Pons (tissue), 1 donor: Measurements from ENCODE around the gene SLC9A9.
A peak's percentile ranks its signal among the peaks of the same experiment; 100 is the strongest.

Experiments used
- DNase-seq: peaks from one replicate; pipeline ENCODE4 v3.0.0-alpha.2; 2016; ENCODE audit warnings: low spot score

Gene SLC9A9

DNA sequence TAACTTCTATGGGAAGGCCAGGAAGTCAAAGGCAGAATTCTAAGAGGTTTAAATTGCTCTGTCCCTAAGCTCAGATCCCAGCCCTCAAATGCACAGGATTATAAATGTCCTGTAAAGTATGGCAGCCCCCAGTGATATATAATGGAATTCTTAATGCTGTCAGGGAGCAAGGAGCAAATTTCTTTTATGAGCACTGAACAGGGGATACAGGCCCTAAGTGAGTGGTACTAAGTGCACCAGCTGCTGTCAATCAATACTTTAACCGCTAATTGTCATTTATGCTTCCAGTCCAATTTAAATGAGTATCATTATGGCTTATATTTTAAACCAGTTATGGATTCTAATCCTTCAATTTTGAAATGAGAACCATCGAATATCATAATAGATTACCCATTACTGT lies 4.7 kb downstream of the SLC9A9 start:
- DNase-seq = no peak

DNA sequence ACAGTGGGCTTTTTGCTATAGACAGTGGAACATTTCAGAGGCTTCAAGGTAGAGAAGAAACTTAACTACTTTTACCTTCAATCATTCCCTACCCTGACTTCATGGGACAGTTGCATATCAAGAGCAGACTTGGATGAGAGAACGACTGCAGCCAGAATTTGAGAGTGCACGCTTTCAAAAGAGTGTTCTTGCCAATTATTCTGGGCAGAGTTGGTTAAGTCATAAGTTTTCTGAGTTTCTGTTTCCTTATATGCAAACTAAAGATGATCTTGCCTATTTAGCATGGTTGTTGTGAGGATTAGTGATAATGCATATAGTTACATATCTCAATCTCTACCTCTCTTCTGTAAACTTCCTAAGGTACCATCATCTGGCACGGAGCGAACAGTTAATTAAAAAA lies 7.6 kb downstream of the SLC9A9 start:
- no peak for DNase-seq

DNA sequence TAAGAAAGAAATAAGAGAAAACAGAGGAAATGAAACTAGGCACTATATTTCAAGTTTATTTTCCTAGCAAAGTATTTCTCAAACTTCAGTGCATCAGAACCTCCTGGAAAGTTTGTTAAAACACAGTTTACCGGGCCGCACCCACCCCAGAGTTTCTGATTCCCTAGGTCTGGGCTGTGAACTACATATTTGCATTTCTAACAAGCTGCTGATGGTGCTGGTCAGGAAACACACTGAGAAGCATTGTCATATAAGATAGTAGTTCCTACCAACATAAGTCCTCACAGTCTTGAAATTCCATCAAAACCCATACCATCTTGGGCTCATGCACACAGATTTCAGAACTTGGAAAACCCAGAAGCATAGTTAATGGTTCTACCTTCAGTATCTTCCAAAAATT lies 8.3 kb downstream of the SLC9A9 start:
- DNase-seq = no peak

DNA sequence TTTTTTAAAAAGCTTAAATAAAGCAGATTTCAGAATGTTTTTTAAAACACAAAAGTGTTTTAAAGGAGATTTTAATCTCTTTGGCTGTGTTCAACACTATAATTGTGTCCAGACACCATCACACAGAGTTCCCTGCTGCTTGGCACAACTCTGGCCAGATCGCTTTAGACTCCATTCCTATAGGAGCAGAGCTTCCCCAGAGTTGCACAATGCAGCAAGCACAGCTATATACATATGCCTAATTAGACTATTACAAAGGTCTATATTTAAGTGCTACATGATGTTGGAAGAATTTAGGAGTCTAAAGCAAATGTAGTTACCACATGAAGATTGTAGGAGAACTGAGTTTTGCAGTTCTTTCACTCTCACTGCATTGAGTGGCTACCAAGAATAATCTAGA lies 11.2 kb downstream of the SLC9A9 start:
- DNase-seq = no peak

DNA sequence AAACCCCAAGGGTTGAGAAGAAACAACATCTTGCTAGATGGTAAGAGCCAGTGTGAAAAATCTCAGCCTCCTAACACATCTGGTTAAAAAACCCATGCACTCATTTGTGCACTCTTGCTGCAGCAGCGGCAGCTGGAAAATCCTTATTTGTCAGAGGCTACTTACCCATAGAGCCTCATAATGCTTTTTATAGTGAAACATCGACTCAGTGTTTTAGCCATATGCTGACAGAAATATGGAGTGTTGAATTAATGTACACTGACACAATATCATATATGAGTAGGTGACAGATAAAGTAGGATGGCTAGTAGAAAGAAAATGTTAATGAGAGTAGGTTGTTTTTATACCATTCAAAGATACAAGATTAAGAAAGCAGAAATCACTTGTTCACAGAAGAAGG lies 13.0 kb downstream of the SLC9A9 start:
- DNase-seq = no peak

DNA sequence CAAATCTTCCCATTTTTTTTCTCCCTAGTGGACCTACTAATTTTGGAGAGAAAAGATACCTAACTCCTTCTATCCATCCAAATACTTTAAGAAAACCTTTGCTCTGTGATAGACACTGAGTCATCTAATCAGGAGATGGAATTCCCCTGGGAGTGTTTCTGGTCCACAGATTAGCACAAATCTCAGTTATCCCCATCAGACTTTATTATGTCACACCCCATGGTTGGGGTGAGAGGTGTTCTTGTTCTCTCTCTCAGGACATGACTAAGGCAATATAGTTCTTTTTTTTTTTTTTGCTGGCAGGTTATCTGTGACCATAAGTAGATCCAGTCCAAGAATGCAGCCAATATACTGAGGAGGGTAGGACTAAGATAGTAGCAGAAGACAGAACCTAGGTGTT lies 15.8 kb downstream of the SLC9A9 start:
- DNase-seq = no peak

DNA sequence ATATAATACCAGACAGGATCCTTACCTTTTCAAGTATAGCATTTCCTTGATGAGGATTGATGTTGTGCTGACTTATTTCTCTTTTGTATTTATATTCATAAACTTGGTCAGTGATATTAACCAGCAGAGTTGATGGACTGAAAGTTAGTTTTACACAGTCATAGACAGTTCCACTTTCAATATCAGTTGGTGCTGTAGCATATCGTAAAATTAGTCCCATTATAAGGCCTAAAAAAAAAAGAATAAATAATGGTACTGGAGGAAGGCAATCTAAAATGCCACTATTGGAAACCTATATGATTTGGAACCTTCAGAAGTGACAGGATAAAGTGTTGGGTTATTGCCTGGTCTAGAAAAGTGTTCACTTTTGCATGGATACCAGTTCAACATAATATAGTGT lies 16.3 kb downstream of the SLC9A9 start:
- DNase-seq = no peak

DNA sequence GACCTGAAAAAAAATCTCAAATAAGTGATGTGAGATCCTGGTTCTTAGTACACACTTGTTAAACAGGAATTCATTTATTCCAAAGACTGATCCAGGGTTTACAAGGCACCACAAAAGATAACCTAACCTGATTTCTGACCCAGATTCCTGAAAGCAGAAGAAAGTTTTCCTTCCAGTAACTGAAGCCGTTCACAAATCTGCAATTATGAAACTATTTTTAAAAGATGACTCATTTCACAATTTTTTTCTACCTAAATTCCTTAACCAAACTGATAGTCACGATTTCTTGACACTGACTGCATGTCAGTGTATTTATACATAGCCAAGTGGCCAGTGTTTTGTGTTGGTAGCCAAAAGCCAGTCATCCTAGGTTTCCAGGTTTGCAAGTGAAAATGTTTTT lies 17.1 kb downstream of the SLC9A9 start:
- no peak for DNase-seq

DNA sequence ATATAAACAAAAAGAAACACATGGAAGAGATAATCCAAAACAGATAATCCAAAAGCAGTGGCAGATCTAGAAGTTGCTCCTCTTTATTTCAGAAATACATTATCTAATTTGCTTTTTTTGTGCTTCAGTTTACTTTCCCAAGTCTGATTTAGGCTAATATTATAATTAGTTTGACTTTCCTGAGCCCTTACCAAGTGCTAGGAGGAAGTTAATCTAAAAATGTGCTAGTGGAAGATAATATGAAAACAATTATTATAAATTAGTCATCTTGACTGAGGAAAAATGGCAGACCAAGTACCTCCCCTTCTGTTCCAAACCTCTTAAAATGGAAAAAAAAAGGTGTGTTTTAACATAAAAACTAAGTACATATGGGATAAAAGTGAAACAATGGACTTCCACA lies 17.5 kb downstream of the SLC9A9 start:
- DNase-seq = no peak

DNA sequence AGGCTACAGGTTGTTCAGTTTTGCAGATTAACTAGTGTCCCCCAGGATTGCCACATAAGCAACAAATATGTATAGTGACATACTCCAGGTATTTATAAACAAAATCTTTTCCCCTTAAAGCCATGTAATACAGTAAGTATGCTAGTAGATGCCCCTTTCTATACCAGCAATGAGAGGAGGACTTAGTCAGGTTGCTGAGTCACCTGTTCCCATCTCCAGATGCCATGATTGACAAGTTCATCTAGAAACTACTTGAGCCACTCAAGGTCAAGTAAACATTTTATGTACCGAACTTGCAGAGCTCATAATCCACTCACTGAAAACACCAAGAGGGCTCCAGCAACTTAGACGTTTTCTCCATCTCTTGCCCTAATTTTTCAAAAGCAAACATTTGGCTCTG lies 18.2 kb downstream of the SLC9A9 start:
- DNase-seq = no peak

DNA sequence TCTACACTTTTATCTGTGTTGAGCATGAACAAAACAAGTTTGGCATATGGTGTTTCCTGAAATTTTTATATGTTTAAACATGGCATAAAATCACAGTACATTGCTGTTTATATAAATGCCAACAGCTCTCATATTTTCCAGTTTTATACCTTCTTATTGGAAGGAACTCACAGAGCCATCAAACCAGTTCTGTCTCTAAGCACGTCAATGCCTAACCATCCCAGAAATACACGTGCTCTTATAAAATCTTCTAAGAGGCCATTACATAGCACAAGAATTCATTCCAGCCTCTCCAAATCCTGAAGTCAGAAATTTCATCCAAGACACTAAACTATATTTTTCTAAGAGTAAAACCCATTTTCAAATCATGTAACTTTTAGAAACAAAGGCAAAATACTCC lies 20.8 kb downstream of the SLC9A9 start:
- DNase-seq = no peak

DNA sequence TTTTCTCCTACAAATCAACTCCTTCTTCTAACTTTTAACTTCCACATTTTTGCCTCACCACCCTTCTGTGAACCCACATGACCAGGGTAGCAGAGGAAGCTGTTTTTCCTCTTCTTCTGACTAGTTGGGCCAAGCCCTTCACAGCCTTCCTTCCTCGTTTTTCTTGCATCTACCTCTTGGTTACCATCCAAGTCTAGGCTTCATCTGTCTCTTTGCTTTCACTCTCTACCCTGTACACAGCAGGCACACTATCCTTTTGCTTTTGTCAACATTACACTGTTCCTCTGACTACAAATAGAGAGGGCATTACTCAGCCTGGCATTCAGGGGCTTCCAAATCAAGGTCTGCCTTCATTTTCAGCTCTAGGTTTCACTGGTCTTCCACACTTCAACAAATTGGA lies 22.0 kb downstream of the SLC9A9 start:
- DNase-seq = peak; percentile 85

DNA sequence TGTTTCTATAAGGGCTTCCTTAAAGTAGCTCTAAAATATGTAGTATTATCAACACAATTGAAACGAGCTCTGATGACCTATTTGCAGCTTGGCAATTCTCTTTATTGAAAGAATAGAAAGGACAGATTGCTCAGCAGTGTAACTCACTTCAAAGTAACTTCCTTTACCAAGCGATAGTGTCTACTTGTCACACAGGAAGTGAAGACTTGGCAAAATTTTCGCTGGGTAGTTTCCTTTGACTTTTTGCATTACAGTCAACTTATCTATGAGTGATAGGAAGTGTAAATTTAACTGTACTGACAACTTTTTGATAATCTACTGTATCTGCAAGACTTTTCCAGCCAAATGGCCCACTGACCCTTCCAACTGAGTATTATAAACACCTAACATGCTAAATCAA lies 22.8 kb downstream of the SLC9A9 start:
- no peak for DNase-seq

DNA sequence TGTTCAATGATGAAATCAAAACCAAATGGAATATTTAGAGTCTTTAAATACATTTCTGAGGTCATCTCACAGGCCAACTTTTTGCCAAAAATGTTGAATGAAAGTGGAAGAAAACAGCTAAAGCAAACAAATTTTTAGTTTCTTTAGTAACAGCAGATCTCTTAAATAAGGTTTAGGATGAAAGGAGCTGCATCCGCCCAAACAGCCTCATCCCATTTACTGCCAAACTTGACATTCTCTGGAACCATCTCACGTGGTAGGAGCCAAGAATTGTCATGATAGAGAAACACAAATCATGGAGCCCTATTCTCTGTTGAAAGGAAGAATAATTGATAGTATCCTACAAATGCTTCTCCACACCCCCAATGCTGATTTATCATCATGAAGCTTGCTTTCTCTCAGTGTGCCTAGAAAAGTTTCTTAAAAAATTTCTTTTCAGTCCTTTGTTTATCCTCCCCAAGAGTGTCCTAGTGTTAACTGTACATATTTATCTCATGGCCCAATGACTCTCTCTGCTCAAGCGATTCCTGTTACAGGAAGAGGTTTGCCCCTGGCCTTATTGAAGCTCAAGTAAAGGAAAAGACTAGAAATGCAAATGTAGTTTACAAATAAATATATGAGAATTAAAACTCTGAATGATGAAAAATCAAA lies 23.4 kb downstream of the SLC9A9 start:
- no peak for DNase-seq

DNA sequence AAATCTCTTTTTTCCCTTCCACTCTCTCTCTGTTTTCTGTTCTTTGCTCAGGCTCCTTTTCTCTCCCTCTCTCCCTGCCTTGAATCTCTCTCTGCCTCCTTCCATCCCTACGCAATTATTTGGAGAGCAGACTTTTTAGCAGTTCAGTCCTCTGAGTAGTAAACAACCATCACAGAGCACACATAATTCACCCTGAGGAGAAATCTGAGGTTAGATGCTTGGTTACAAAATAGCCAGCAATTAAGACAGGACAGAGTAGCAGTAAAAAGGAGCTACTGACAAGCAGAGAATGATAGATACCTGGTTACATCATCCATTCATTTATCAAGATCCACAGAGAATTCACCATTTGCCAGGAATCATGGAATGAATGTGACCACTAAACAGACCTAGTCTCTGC lies 25.5 kb downstream of the SLC9A9 start:
- no peak for DNase-seq

DNA sequence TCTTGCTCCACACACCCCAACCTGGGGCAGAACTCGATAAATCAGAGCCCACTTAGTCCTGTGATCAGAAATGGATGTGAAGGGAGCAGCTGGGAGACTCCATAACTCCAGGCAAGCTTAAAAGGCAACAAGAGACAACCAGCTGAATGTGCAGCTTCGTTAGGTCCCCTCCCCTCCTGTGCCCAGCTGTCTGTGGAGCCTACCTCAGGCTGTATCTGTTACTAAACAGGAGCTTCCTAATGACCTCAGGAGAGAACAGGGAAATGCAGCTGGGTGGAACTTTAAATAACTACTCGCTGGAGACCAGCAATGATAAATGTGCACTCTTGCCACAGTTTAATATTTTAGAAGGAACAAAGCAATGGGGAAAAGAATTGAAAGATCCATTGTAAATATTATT lies 25.9 kb downstream of the SLC9A9 start:
- DNase-seq = no peak

DNA sequence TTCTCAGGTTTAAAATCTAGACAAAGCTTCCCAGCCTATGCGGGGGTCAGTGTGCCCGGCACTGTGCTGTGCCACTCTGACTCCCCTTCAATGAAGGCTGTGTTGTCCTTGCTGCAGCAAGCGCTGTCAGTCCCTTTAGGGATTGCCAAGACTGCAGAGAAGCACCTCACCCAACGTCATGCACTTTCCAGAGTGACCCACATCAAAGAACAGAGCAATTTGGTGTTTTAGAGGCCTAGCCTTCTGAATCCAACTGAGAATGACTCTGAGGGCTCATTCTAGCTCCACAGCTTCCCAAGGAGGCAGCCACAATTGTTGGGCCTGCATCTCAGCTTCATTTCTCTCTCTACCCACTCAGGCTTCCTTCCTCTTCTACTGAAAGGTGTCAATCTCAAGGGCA lies 26.4 kb downstream of the SLC9A9 start:
- DNase-seq = no peak

DNA sequence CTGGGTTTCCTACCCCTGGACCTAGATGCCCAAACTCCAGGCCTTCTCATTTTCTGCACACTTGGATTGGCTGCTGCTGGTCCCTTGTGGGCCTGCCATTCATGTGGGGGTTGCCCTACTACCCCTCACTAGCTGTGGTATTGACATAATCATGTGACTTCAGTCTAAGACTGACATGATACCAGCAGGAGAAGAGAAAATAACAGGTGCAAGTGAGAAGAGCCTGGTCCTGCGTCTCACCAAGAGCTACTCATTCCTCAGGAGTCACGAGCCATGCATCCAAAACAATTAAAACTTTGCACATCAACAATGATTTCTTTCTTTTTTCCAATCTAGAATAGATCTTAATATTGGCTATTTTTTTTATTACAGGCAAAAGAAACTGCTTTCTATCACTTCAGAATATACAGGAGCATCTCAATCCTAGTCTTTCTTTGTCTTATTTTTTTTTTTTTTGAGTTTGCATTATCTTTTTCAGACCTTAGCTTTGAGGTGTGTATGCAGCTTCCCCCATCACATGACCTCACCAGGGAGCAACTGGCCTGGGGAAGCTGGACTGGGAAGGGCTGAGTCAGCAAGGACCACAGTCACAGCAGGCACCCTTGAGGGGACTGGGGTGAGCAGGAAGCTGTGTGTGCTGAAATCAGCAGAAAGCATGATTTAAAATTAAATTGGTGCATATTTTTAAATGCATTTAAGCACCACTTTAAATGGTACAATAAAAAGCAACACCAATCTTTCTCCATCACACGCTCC lies 27.6 kb downstream of the SLC9A9 start:
- no peak for DNase-seq

DNA sequence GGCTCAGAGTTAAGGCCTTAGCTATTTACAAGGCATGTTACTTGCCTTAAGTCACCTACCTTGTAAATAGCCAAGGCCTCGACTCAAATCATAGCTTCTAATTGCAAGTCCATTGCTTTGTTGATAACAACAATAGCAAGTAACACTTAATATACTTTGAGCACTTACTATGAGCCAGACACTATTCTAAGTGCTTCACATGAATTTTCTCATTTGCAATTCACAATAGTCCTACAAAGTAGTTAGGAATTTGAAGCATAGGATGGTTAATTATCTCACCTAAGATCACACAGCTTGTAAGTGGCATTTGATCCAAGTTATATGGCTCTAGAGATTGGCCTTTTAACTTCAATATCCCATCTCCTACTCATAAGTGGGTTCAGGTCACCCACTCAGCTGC lies 28.4 kb downstream of the SLC9A9 start:
- DNase-seq = no peak

DNA sequence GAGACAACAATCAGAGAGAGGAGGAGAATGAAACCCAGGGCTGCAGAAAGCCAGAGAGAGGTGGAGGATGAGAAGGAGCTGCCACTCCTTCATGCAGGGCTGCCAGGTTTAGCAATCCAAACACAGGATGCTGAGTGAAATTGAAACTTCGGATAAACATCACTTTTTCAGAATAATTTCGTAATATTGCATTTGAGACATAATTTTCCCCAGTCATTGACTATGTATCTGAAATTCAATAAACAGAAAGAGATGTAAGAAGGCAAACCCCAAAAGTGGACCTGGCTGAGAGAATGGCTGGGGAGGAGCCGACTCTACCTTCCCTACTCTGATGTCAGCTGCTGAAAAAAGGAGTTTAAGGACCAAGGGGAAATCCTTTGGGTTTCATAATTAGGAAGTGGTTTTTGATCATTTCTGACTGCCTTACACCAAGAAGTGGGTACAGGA lies 33.8 kb downstream of the SLC9A9 start:
- no peak for DNase-seq

DNA sequence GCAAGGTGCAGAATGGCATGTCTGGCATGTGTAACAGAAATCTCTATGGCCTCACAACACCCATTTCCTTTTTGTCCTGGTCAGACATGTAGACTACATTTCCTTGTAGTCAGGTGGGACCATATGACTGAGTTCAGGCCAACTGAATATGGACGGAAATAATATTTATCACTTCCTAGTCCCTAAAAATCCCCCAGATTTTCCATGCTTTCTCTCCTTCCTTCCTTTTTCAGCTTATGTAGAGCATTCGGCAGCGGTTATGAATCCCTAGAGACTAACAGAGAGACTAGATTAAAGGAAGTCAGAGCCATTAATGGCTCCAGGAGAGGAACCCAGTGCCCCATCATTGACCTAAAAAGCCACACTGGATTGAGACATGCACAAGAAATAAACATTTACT lies 35.8 kb downstream of the SLC9A9 start:
- no peak for DNase-seq

DNA sequence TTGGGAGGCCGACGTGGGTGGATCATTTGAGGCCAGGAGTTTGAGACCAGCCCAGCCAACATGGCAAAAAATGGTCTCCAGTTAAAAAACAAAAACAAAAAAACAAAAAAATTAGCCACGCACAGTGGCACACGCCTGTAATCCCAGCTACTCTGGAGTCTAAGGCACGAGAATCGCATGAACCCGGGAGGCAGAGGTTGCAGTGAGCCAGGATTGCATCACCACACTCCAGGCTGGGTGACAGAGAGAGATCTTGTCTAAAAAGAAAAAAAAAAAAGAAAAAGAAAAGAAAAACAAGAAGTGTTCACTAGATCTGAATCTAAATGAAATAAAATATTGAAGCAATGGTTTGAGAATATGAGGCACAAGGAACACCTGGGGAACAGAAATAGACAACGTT lies 36.7 kb downstream of the SLC9A9 start:
- DNase-seq = no peak

DNA sequence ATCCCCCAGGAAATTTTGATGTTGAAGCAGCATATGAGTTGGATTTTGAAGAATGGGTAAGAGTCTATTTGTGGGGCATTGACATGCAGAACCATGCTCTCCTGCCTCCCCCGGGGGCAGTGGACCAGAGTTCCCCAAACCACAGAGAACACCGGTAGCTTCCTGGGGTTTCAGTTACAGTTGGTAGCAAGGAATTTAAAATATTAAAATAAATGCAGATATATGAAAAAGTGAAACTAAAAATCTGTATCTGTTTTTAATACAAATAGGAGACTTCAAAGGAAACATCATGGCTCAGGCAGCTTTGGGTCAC lies 37.4 kb downstream of the SLC9A9 start:
- DNase-seq = no peak
